ENCODE results near the gene IL2. TPM values are rescaled to one million over a fixed set of nuclear protein-coding genes. Genes with fewer than 3 reads are reported as not detected.

IL2 gene
- total RNA-seq, 1 experiment from 2014 or later: 1.3 TPM

- TF ChIP-seq EZH2 (IDR thresholded peaks at IDR 0.05) (no peak), CBX3 (IDR thresholded peaks at IDR 0.05; ENCODE audit: low read depth) (no peak), SIN3A (IDR thresholded peaks at IDR 0.05; ENCODE audit: low read depth) (no peak), JUND (IDR thresholded peaks at IDR 0.05) (no peak), EZH2phosphoT487 (IDR thresholded peaks at IDR 0.05; ENCODE audit: borderline replicate concordance) (no peak), ATF3 (IDR thresholded peaks at IDR 0.05) (no peak), ELF1 (IDR thresholded peaks at IDR 0.05; ENCODE audit: borderline replicate concordance, low read depth) (no peak)
Measured at GRCh38 chr4:122476126-122476525, 19.6 kb upstream of the IL2 start (continued).

GRCh38 chr4:122475233-122475632, 18.7 kb upstream of the IL2 start:
- BruUV-seq (replicated peaks): no TSS peak
- no peaks in the 10 kb centered on the region for H3K27me3 ChIP-seq (ENCODE audit: insufficient read depth, low read length)
- H3K9ac ChIP-seq (ENCODE audit: low read length): no peak overlapping the region
- no peak overlapping the region for H3K4me2 ChIP-seq (ENCODE audit: low read length)
- ATAC-seq (no peak), DNase-seq (ENCODE audit: low read depth, low spot score) (no peak)
- no peaks in the 10 kb centered on the region for H4K20me1 ChIP-seq (ENCODE audit: insufficient read depth)
- H3K27ac ChIP-seq (ENCODE audit: low read depth, low read length): no peak overlapping the region
- intact Hi-C loops (cut with micrococcal nuclease): no loop called here
- no peaks in the 10 kb centered on the region for H3K79me2 ChIP-seq (ENCODE audit: insufficient read depth, low read length)
- no peaks in the 10 kb centered on the region for H3K9me3 ChIP-seq (ENCODE audit: control insufficient read depth in 1 of 2, insufficient read depth in 1 of 2, low read depth in 1 of 2, low read length in 2 of 2)
- no peaks in the 10 kb centered on the region for H3K9me2 ChIP-seq (ENCODE audit: insufficient read depth)
- ChIA-PET POLR2A (no interaction called here), RAD21 (ENCODE audit: low non-redundant PET in 1 of 2, low total read pairs in 2 of 2, uncharacterized antibody in 2 of 2, unreplicated experiment in 2 of 2) (no interaction called here), CTCF (no interaction called here)
- TF ChIP-seq TCF7L2 (IDR thresholded peaks at IDR 0.05; ENCODE audit: borderline replicate concordance, extremely low read depth, insufficient read depth, insufficient read length) (no peak), EZH2phosphoT487 (IDR thresholded peaks at IDR 0.05; ENCODE audit: borderline replicate concordance) (no peak), ZNF274 (IDR thresholded peaks at IDR 0.05; ENCODE audit: low read depth, low read length) (no peak), CBX3 (IDR thresholded peaks at IDR 0.05; ENCODE audit: low read depth) (no peak), MAX (IDR thresholded peaks at IDR 0.05) (no peak)
- no peak overlapping the region for H3K4me3 ChIP-seq (replicated peaks in 1 of 2; ENCODE audit: low read depth in 1 of 2, low read length in 2 of 2)
- H3K36me3 ChIP-seq (ENCODE audit: control insufficient read depth in 1 of 2, insufficient read depth in 2 of 2, low read length in 2 of 2): no peaks in the 10 kb centered on the region
- H2AFZ ChIP-seq (ENCODE audit: low read depth, low read length, poor library complexity, severe bottlenecking): no peak overlapping the region
- H3K4me1 ChIP-seq (ENCODE audit: control insufficient read depth in 1 of 2, insufficient read depth in 2 of 2, low read length in 2 of 2): no peaks in the 10 kb centered on the region
